GM21786 (cell line): Measurements from ENCODE around the gene CRIP1.

Experiments
- ATAC-seq: cut with Tn5 transposase; IDR thresholded peaks from one replicate; pipeline ENCODE4 v1.9.1; 2021; ENCODE audit not compliant: unreplicated experiment

Gene CRIP1

GRCh38 chr14:105503296-105503640 is 16.6 kb downstream of the CRIP1 start:
- ATAC-seq = no peak

- no peak for ATAC-seq
Observed at GRCh38 chr14:105503935-105504692, 17.4 kb downstream of the CRIP1 start.

GRCh38 chr14:105505101-105505500 is 18.4 kb downstream of the CRIP1 start:
- ATAC-seq = no peak

GRCh38 chr14:105507247-105507646 is 20.6 kb downstream of the CRIP1 start:
- no peak for ATAC-seq

- no peak for ATAC-seq
Observed at GRCh38 chr14:105508069-105508468, 21.4 kb downstream of the CRIP1 start.

GRCh38 chr14:105508601-105509000 is 21.9 kb downstream of the CRIP1 start:
- ATAC-seq = no peak

- no peak for ATAC-seq
Observed at GRCh38 chr14:105517096-105517495, 30.4 kb downstream of the CRIP1 start.

GRCh38 chr14:105519946-105520698 is 33.4 kb downstream of the CRIP1 start:
- ATAC-seq = no peak

- ATAC-seq = no peak
Observed at GRCh38 chr14:105525326-105525725, 38.6 kb downstream of the CRIP1 start.

- ATAC-seq = no peak
Observed at GRCh38 chr14:105525861-105526775, 39.4 kb downstream of the CRIP1 start, which contains the start of gene TMEM121. Gene TMEM121 (plus strand): TSS chr14:105526583. CDS start chr14:105528835, 2,252 bp downstream.

- no peak for ATAC-seq
Observed at GRCh38 chr14:105526776-105527380, 40.2 kb downstream of the CRIP1 start.

- ATAC-seq = no peak
Observed at GRCh38 chr14:105527381-105527825, 40.7 kb downstream of the CRIP1 start.

GRCh38 chr14:105527826-105528585 is 41.3 kb downstream of the CRIP1 start:
- no peak for ATAC-seq

- ATAC-seq = no peak
Observed at GRCh38 chr14:105528586-105529318, 42.1 kb downstream of the CRIP1 start.

GRCh38 chr14:105529319-105529568 is 42.6 kb downstream of the CRIP1 start:
- no peak for ATAC-seq

- no peak for ATAC-seq
Observed at GRCh38 chr14:105529569-105530284, 43.0 kb downstream of the CRIP1 start.

GRCh38 chr14:105530285-105531087 is 43.8 kb downstream of the CRIP1 start:
- ATAC-seq = no peak
